Stimulated activated CD8-positive, alpha-beta memory T cell treated with anti-CD3 and anti-CD28 coated beads, Interleukin-15, amount 100 ng/mL, for 1 hour (primary cell): Measurements from ENCODE around the gene NDUFS3.
"Not testable (repeated sequence)": the region's sequence is repeated elsewhere in the genome, so short reads cannot be mapped to it uniquely, and the experiment has no call there.

ENCODE experiments used
- DNase-seq: peaks from one replicate; pipeline ENCODE4 v3.0.0-alpha.2; 2020; ENCODE audit warnings: low read depth

The NDUFS3 gene

GRCh38 chr11:47578524-47579494 lies at the start of gene NDUFS3, which contains the start of gene KBTBD4:
NDUFS3 (plus strand) TSS chr11:47579074; CDS start chr11:47579092, 18 bp downstream.
KBTBD4 (minus strand) TSS chr11:47578970; CDS start chr11:47578951, 19 bp downstream.
- peak; percentile 79 for DNase-seq

- DNase-seq = no peak
Observed at GRCh38 chr11:47529951-47530350, 48.9 kb upstream of the NDUFS3 start.

- not testable (repeated sequence) for DNase-seq
Observed at GRCh38 chr11:47530721-47531120, 48.2 kb upstream of the NDUFS3 start.

- DNase-seq = no peak
Observed at GRCh38 chr11:47531666-47532065, 47.2 kb upstream of the NDUFS3 start.

GRCh38 chr11:47532597-47533213 lies 46.2 kb upstream of the NDUFS3 start:
- DNase-seq = no peak

- no peak for DNase-seq
Observed at GRCh38 chr11:47533690-47534151, 45.2 kb upstream of the NDUFS3 start.

- DNase-seq = no peak
Observed at GRCh38 chr11:47534704-47535251, 44.1 kb upstream of the NDUFS3 start.

- no peak for DNase-seq
Observed at GRCh38 chr11:47536915-47537314, 42.0 kb upstream of the NDUFS3 start.

GRCh38 chr11:47538741-47539565 lies 39.9 kb upstream of the NDUFS3 start:
- no peak for DNase-seq

- DNase-seq = no peak
Observed at GRCh38 chr11:47539681-47540039, 39.2 kb upstream of the NDUFS3 start.

- DNase-seq = no peak
Observed at GRCh38 chr11:47541070-47541469, 37.8 kb upstream of the NDUFS3 start.

- DNase-seq = no peak
Observed at GRCh38 chr11:47545298-47545697, 33.6 kb upstream of the NDUFS3 start.

- not testable (repeated sequence) for DNase-seq
Observed at GRCh38 chr11:47546274-47546673, 32.6 kb upstream of the NDUFS3 start.

- no peak for DNase-seq
Observed at GRCh38 chr11:47550288-47551047, 28.4 kb upstream of the NDUFS3 start.

GRCh38 chr11:47551086-47551485 lies 27.8 kb upstream of the NDUFS3 start:
- no peak for DNase-seq

GRCh38 chr11:47552056-47552565 lies 26.8 kb upstream of the NDUFS3 start:
- DNase-seq = no peak

- peak; percentile 79 for DNase-seq
Observed at GRCh38 chr11:47552566-47553405, 26.1 kb upstream of the NDUFS3 start, which contains the start of gene CELF1. CELF1 (minus strand) TSS chr11:47553132; CDS start chr11:47499523, 53,609 bp downstream.

GRCh38 chr11:47553406-47553743 lies 25.5 kb upstream of the NDUFS3 start:
- no peak for DNase-seq

- not testable (repeated sequence) for DNase-seq
Observed at GRCh38 chr11:47557004-47557403, 21.9 kb upstream of the NDUFS3 start.

GRCh38 chr11:47558695-47559094 lies 20.2 kb upstream of the NDUFS3 start:
- no peak for DNase-seq
